ENCODE measurements around the gene LHFPL3.

GRCh38 chr7:104794154-104794553, 465.8 kb downstream of the LHFPL3 start:
- TF ChIP-seq CTCF (IDR thresholded peaks at IDR 0.05; ENCODE audit: poor library complexity, severe bottlenecking) (no peak), EZH2 (IDR thresholded peaks at IDR 0.05; ENCODE audit: borderline replicate concordance, insufficient read depth, low read length, poor library complexity, severe bottlenecking) (no peak), POLR2AphosphoS5 (IDR thresholded peaks at IDR 0.05) (no peak), MXI1 (conservative IDR thresholded peaks at IDR 0.05; ENCODE audit: poor library complexity, severe bottlenecking) (no peak), EP300 (conservative IDR thresholded peaks at IDR 0.05; ENCODE audit: poor library complexity, severe bottlenecking) (no peak), RAD21 (conservative IDR thresholded peaks at IDR 0.05) (no peak)
